Stimulated activated CD8-positive, alpha-beta memory T cell treated with anti-CD3 and anti-CD28 coated beads, Interleukin-4, amount 100 ng/mL, for 4 hours (primary cell): Measurements from ENCODE around the gene CHIT1.

Source experiments
- DNase-seq, 2 donors: peaks; one replicate each; pipeline ENCODE4 v3.0.0-alpha.2; 2020; ENCODE audit warnings: low read depth in 2 of 2, low spot score in 1 of 2

CHIT1 gene

DNA sequence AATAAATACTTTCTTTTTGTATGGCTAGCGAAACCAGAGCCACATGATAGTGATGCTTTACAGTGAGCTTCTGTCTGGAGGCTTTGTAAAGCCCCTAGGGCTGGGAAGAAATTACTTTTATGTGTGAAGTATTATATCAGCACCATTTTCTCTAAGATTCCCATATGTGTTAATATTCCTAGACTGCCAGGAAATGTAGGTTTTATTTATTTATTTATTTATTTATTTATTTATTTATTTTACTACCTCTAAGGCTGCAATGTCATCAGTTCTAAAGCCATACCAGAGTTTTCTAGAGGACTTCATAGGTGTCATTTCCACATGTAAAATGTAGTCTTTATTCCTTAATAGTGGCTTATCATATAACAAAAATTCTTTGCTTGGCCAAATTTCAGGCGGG lies 38.5 kb downstream of the CHIT1 start:
- no peak for DNase-seq

GRCh38 chr1:203189951-203190352 lies 39.5 kb downstream of the CHIT1 start:
- no peak for DNase-seq

- no peak for DNase-seq
Observed at GRCh38 chr1:203188686-203189232, 40.7 kb downstream of the CHIT1 start.

DNA sequence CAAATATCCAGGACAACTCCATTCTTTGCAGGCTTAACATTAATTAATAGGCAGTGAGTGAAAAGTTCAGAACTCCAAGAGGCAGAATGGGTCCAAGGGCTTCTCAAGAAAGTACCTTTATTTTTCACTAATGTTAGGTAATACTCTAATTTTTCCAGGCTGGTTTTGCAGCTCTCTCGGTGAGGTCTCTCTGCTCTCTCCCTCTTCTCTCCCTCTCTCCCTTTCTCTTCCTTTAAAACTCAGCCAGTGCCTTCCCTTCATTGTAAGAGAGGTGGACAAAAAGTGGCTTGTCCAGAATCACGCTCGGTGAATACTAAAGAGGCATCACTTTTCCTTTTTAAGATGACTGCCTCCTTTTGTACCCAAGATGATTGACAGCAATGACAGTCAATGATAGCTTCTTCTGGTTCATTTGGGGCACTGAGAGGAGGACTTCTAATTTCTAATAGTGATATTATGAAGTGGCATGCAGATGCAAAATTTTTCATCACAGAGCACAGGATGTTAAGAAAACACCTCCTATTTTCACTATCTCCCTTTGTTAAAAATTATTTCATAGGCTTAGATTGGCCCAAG lies 41.7 kb downstream of the CHIT1 start:
- DNase-seq, result no peak

DNA sequence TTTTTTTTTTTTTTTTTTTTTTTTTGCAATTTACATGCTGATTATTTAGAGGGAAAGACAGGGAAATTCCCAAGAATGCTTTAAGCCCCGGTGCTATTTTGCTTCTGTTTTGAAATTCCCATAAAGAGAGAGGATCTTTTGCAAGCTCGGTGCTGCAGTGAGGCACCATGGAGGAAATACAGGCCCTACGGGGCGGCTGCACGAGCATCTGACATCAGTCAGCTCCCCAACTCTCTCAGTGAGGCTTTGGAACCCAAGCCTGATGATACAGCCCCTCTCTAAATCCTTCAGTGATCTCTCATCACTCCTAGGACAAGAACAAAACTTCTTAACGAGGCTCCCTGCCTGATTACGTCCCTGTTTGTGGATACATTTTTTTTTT lies 42.2 kb downstream of the CHIT1 start:
- DNase-seq, result no peak

DNA sequence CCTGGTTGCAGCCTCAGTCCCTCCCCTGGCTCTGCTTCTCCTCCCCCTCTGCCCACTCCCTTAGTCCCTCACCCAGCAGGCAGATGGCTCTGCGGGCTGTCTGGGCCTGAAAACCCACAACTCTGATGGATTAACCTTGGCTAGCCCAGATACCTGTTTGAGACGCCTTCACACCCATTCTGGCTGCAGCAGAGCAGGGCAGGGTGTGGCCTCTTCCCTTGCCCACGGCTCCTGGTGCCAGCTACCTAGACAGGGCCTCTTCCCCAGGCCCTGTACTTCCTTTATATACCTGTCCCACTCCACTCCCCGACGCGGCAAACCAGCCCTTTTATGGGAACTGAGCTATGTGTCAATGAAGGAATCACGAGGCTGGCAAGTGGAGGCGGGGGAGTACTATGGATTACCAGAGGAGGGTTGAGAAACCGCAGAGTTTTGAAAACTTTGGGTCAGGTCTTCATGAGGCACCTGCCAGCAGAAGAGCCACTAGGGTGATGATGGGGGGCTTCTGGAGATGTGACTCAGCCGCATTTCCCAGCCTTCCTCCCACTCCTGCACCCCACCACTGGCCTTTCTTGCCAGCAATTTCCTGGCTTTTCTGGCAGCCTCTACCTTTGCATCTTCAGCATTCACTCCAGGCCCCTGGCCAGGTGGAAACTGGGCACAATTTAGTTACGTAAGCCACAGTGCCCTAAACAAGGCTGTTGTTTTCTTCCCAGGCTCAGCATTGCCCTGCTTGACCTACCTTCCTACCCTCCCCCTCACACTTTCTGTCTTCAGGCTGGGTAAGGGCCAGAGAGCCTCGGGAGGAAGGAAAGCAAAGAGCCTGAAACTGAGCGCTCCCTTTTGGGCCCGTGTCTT lies 42.8 kb downstream of the CHIT1 start, which contains the start of gene CHI3L1:
CHI3L1 (minus strand) TSS at position 259 of the 858 bp plus-strand sequence; CDS start at position 178, 81 bp downstream.
- no peak for DNase-seq

GRCh38 chr1:203186091-203186445 lies 43.4 kb downstream of the CHIT1 start:
- no peak for DNase-seq

DNA sequence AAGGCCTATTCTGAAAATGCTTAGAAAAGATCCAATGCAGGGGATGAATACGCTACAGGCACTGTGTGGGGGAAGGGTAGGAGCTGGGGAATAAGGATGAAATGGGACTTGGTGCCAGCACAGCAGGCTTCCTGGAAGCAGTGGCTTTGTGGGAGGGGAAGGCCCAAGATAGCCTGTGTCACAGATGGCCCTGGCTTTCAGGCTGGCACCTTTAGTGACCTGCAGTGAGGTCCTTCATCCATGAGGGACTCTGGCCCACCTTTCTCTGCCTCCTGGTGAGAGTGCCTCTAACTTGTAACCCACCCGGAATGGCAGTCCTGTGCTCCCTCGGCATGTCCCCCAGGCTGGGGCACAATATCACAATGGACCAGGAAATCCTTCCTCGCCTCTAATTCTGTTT lies 43.9 kb downstream of the CHIT1 start:
- DNase-seq, result no peak

- DNase-seq, result no peak
Observed at GRCh38 chr1:203185061-203185461, 44.4 kb downstream of the CHIT1 start.

DNA sequence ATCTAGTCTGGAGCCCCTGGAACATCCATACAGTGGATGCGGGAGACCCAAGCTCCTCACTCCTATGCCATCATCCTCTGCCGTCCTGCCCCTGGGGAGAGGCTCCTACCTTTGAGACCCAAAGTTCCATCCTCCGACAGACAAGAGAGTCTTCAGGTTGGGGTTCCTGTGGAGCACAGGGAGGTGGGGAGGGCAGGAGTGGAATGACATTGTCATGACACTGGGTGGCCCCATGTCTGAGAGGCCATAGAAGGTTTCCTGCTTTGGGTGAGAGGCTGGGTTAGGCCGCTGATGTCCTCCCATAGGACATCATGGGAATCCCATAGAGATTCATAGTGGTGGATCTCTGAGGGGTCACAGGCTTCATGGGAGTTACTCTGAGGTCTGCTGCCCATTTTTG lies 45.0 kb downstream of the CHIT1 start:
- no peak for DNase-seq

GRCh38 chr1:203183828-203184227 lies 45.6 kb downstream of the CHIT1 start:
- no peak for DNase-seq

DNA sequence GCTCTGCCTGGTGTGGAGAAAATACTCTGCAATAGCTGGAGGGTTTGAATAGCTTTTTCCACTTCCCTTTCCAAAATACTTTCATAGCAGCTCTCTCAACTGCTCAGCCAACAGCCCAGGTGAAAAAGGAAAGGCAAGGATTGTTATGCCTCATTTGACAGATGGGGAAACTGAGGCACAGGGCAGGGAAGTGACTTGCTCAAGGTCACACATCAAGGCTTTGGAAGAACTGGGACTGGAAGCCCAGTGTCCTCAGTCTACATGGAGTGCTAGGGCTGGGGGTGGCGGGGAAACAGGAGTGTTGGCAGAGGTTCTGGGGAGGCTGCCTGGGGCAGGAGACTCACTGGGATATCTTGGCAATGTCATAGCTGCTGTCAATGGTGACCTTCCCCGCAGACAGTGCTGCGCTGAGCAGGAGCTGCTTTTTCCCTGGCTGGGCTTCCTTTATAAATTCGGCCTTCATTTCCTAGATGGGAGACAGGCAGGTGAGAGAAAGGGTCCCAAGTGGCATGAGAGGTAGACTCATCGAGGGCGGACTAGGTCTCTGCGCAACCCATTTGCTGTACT lies 47.0 kb downstream of the CHIT1 start:
- no peak for DNase-seq

GRCh38 chr1:203181586-203182386 lies 47.7 kb downstream of the CHIT1 start:
- no peak for DNase-seq

GRCh38 chr1:203180611-203181330 lies 48.7 kb downstream of the CHIT1 start:
- no peak for DNase-seq

GRCh38 chr1:203179667-203180005 lies 49.8 kb downstream of the CHIT1 start:
- DNase-seq, result no peak

DNA sequence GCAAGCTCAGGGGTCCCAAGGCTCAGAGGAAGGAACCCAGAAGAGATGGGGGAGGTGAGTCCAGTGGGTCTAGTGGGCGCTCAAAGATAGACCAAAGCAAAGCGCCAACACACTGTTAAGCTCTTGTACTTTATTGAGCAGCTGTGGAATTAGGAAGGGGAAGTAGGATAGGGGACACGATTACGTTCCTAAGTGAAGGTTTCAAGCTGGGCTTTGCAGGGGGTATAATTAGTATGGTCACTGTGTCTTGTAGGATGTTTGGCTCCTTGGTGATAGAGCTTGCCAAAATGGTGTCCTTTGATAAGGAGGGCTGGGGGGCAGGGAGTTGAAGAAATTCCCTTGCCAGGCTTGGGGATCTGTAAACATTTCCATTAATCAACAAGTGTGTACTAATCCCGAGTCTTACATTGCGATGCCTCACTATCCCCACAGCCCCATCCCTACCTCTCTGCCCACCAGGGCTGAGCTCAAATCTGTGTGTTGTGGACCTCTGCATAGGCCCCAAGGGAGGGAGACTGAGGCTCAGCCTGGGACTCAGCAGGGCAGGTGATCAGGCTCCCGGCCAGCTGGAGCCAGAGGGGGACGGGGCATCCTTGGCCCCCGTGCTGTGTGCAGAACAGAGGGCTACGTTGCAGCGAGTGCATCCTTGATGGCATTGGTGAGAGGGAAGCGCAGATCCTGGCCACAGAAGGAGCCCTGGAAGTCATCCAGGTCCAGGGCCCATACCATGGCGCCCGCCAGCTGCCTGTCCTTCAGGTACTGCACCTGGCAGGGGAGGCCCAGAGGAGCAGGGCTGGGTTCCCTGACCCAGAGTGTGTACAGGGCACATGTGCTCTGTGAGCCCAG lies 50.4 kb downstream of the CHIT1 start:
- DNase-seq, result no peak

GRCh38 chr1:203178083-203178482 lies 51.4 kb downstream of the CHIT1 start:
- DNase-seq, result no peak

- no peak for DNase-seq
Observed at GRCh38 chr1:203177470-203178039, 51.9 kb downstream of the CHIT1 start.

DNA sequence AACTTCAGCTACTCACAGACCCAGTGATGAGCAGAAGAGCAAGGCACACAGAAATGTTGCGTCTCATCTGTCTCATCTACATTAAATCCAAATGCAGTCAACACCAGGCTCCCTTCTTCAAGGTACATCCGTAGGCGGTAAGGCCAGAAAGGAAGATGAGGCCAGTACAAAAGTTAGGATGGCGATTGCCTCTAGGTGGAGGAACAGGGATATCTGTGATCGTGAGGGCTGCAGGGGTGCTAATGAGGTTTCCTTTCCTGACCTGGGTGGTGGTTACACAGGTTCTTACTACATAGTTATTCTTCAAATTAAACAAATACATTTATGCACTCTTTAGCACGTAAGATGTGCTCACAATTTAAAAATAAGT lies 52.5 kb downstream of the CHIT1 start:
- DNase-seq, result no peak
